NCI-H1436 (cell line): Measurements from ENCODE around the gene NOXA1.

Experiments used
- DNase-seq: peaks from one replicate; lab custom pipeline; 2025; lab: John Stamatoyannopoulos, UW

NOXA1 gene

GRCh38 chr9:137387891-137388560 is 35.2 kb upstream of the NOXA1 start:
- no peak for DNase-seq

GRCh38 chr9:137388589-137389427 is 34.4 kb upstream of the NOXA1 start:
- DNase-seq = no peak

- no peak for DNase-seq
Observed at GRCh38 chr9:137389428-137389746, 33.8 kb upstream of the NOXA1 start.

- no peak for DNase-seq
Observed at GRCh38 chr9:137390553-137391410, 32.4 kb upstream of the NOXA1 start.

- no peak for DNase-seq
Observed at GRCh38 chr9:137391411-137391754, 31.8 kb upstream of the NOXA1 start.

GRCh38 chr9:137392232-137393007 is 30.8 kb upstream of the NOXA1 start:
- DNase-seq = no peak

GRCh38 chr9:137393176-137394150 is 29.7 kb upstream of the NOXA1 start:
- DNase-seq = no peak

GRCh38 chr9:137394866-137395665 is 28.1 kb upstream of the NOXA1 start:
- DNase-seq = no peak

GRCh38 chr9:137395666-137396010 is 27.6 kb upstream of the NOXA1 start:
- DNase-seq = no peak

GRCh38 chr9:137396227-137396626 is 27.0 kb upstream of the NOXA1 start:
- DNase-seq = no peak

GRCh38 chr9:137396634-137397367 is 26.4 kb upstream of the NOXA1 start:
- DNase-seq = no peak

GRCh38 chr9:137397675-137398423 is 25.3 kb upstream of the NOXA1 start:
- no peak for DNase-seq

GRCh38 chr9:137398561-137399468 is 24.4 kb upstream of the NOXA1 start:
- no peak for DNase-seq

GRCh38 chr9:137402746-137403145 is 20.4 kb upstream of the NOXA1 start:
- no peak for DNase-seq

- no peak for DNase-seq
Observed at GRCh38 chr9:137403269-137403668, 19.9 kb upstream of the NOXA1 start.

- no peak for DNase-seq
Observed at GRCh38 chr9:137404961-137405567, 18.1 kb upstream of the NOXA1 start.

- no peak for DNase-seq
Observed at GRCh38 chr9:137405677-137406081, 17.5 kb upstream of the NOXA1 start.
